ENCODE data around the gene CHRNA1.

Gene CHRNA1

DNA sequence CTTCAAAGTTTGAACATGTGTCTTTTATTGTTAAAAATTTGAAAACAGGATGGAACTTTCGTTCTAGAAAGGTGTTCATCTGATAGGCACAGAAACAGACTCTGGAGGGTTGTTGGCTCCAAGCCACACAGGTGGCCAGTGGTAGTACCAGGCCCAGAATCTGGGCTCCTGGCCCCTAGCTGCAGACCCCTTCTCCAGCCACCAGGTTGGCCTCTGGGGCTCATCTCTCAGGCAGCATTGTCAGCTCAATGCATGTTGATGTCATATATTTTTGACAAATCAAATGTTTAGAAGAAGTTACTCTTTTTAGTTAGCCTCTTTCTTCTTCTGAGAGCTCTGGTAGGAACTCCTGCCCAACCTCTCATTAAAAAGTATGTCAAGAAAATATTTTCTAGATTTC is 34.5 kb upstream of the CHRNA1 start:
- Histone ChIP-seq H3K4me3 (ENCODE audit: low read length) (no peak overlapping the region), H3K79me2 (ENCODE audit: control insufficient read depth, low read length) (no peaks in the 10 kb centered on the region), H3F3A (ENCODE audit: control insufficient read depth, insufficient read depth) (no peaks in the 10 kb centered on the region), H3K9me3 (ENCODE audit: control insufficient read depth, insufficient read depth, low read length) (no peaks in the 10 kb centered on the region), H4K20me1 (ENCODE audit: control insufficient read depth, insufficient read depth, low read depth, low read length) (no peaks in the 10 kb centered on the region), H3K27me3 (ENCODE audit: control insufficient read depth, low read length) (no peaks in the 10 kb centered on the region), H3K9me2 (replicated peaks; ENCODE audit: control insufficient read depth, low read length) (no peaks in the 10 kb centered on the region), H3K4me2 (ENCODE audit: low read length) (no peak overlapping the region), H3K36me3 (ENCODE audit: control insufficient read depth, low read length) (no peaks in the 10 kb centered on the region), H3K27ac (ENCODE audit: low read depth, low read length) (no peak overlapping the region), H3K4me1 (ENCODE audit: control insufficient read depth, low read length) (no peaks in the 10 kb centered on the region)
- TF ChIP-seq EZH2phosphoT487 (IDR thresholded peaks at IDR 0.05; ENCODE audit: borderline replicate concordance, low read length), result no peak

DNA sequence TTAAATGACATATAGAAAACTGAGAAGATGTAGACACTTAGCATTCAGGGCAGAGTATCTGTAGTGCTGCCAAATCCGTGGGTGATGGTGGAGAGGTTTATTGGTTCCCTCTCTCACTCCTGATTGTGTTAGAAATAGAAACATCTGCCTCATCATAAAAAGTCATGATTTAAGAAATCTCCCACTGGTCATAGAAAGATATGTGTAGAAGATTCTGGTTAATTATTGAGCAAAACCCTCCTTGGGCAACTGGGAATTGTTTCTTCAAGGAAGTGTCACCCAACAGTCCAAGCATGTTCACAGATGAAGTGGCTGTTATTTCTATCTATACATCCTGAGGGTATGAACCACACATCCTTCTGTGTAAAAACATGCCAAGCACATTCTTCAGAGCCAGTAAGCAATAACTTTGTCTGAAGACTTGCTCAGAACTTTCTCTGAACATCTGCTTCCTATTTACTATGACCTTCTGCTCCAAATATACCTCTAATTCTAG is 33.6 kb upstream of the CHRNA1 start:
- H3K9me3 ChIP-seq (ENCODE audit: control insufficient read depth, insufficient read depth, low read length), result no peaks in the 10 kb centered on the region
- H3K9me2 ChIP-seq (replicated peaks; ENCODE audit: control insufficient read depth, low read length), result no peaks in the 10 kb centered on the region
- H3K4me2 ChIP-seq (ENCODE audit: low read length), result no peak overlapping the region
- no peaks in the 10 kb centered on the region for H3K79me2 ChIP-seq (ENCODE audit: control insufficient read depth, low read length)
- H3K36me3 ChIP-seq (ENCODE audit: control insufficient read depth, low read length), result no peaks in the 10 kb centered on the region
- no peak overlapping the region for H3K4me3 ChIP-seq (ENCODE audit: low read length)
- no peaks in the 10 kb centered on the region for H4K20me1 ChIP-seq (ENCODE audit: control insufficient read depth, insufficient read depth, low read depth, low read length)
- no peak overlapping the region for H3K27ac ChIP-seq (ENCODE audit: low read depth, low read length)
- no peak for TF ChIP-seq EZH2phosphoT487 (IDR thresholded peaks at IDR 0.05; ENCODE audit: borderline replicate concordance, low read length)
- TF ChIP-seq, protein P1, sequence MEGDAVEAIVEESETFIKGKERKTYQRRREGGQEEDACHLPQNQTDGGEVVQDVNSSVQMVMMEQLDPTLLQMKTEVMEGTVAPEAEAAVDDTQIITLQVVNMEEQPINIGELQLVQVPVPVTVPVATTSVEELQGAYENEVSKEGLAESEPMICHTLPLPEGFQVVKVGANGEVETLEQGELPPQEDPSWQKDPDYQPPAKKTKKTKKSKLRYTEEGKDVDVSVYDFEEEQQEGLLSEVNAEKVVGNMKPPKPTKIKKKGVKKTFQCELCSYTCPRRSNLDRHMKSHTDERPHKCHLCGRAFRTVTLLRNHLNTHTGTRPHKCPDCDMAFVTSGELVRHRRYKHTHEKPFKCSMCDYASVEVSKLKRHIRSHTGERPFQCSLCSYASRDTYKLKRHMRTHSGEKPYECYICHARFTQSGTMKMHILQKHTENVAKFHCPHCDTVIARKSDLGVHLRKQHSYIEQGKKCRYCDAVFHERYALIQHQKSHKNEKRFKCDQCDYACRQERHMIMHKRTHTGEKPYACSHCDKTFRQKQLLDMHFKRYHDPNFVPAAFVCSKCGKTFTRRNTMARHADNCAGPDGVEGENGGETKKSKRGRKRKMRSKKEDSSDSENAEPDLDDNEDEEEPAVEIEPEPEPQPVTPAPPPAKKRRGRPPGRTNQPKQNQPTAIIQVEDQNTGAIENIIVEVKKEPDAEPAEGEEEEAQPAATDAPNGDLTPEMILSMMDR (IDR thresholded peaks at IDR 0.05; ENCODE audit: low read depth, low read length, poor library complexity, severe bottlenecking), result no peak
- no peaks in the 10 kb centered on the region for H3K27me3 ChIP-seq (ENCODE audit: control insufficient read depth, low read length)
- no peaks in the 10 kb centered on the region for H3F3A ChIP-seq (ENCODE audit: control insufficient read depth, insufficient read depth)
- no peaks in the 10 kb centered on the region for H3K4me1 ChIP-seq (ENCODE audit: control insufficient read depth, low read length)

DNA sequence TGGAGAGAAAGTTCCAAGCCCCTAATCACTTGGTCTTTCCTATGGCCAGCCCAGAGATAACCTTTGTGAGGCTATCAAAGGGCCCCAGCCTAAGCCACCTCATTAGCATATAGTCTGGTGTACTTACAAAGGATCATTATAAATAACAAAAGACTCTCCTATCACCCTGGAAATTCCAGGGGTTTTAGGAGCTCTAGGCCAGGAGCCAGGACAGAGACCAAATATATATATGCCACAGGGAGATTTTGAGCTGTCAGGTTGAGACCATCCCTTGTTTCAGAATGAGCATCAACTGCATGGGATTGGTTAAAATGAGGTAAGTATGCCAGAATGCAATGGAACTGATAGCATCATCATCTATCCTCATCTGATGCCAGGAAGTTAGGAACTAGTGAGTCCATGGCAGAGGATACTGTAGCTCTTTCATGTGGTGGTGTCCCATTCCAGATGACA is 32.1 kb upstream of the CHRNA1 start:
- no peak overlapping the region for H3K4me2 ChIP-seq (ENCODE audit: low read length)
- TF ChIP-seq, protein P1 (IDR thresholded peaks at IDR 0.05; ENCODE audit: low read depth, low read length, poor library complexity, severe bottlenecking), result no peak
- TF ChIP-seq EZH2phosphoT487 (IDR thresholded peaks at IDR 0.05; ENCODE audit: borderline replicate concordance, low read length), result no peak
- no peaks in the 10 kb centered on the region for H3F3A ChIP-seq (ENCODE audit: control insufficient read depth, insufficient read depth)
- no peaks in the 10 kb centered on the region for H3K9me3 ChIP-seq (ENCODE audit: control insufficient read depth, insufficient read depth, low read length)
- no peaks in the 10 kb centered on the region for H3K4me1 ChIP-seq (ENCODE audit: control insufficient read depth, low read length)
- no peaks in the 10 kb centered on the region for H3K79me2 ChIP-seq (ENCODE audit: control insufficient read depth, low read length)
- H3K9me2 ChIP-seq (replicated peaks; ENCODE audit: control insufficient read depth, low read length), result no peaks in the 10 kb centered on the region
- no peaks in the 10 kb centered on the region for H3K27me3 ChIP-seq (ENCODE audit: control insufficient read depth, low read length)
- H4K20me1 ChIP-seq (ENCODE audit: control insufficient read depth, insufficient read depth, low read depth, low read length), result no peaks in the 10 kb centered on the region
- H3K36me3 ChIP-seq (ENCODE audit: control insufficient read depth, low read length), result no peaks in the 10 kb centered on the region
- H3K4me3 ChIP-seq (ENCODE audit: low read length), result no peak overlapping the region
- H3K27ac ChIP-seq (ENCODE audit: low read depth, low read length), result no peak overlapping the region

DNA sequence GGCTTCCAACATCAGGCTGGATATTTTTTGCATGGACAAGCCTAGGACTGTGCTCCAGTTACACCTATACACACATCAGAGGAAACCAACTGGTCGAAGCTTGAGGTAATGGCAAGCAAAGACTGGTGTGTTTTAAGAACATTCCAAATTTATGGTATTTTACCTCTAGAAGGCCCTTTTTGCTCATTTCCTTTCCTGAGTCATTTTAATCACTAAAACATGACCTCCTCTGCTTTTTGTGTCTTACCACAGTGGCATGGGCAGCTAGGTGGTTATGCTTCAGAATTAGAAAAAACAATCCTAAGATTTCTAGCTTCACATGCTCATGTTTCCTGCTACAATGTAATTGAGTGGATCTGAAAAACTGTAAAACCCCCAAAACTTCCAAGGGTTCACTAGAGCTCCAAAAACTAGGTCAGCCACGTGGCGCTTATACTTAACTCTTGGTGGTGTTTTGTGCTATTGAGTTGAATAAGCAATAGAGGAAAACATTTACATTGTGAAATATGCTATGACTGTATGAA is 30.6 kb upstream of the CHRNA1 start:
- H3K36me3 ChIP-seq (ENCODE audit: control insufficient read depth, low read length), result no peaks in the 10 kb centered on the region
- H3K4me3 ChIP-seq (ENCODE audit: low read length), result no peak overlapping the region
- H3K79me2 ChIP-seq (ENCODE audit: control insufficient read depth, low read length), result no peaks in the 10 kb centered on the region
- no peaks in the 10 kb centered on the region for H4K20me1 ChIP-seq (ENCODE audit: control insufficient read depth, insufficient read depth, low read depth, low read length)
- H3K4me2 ChIP-seq (ENCODE audit: low read length), result no peak overlapping the region
- no peaks in the 10 kb centered on the region for H3K27me3 ChIP-seq (ENCODE audit: control insufficient read depth, low read length)
- no peak overlapping the region for H3K27ac ChIP-seq (ENCODE audit: low read depth, low read length)
- TF ChIP-seq EZH2phosphoT487 (IDR thresholded peaks at IDR 0.05; ENCODE audit: borderline replicate concordance, low read length), result no peak
- TF ChIP-seq, protein P1 (IDR thresholded peaks at IDR 0.05; ENCODE audit: low read depth, low read length, poor library complexity, severe bottlenecking), result no peak
- no peaks in the 10 kb centered on the region for H3K9me2 ChIP-seq (replicated peaks; ENCODE audit: control insufficient read depth, low read length)
- no peaks in the 10 kb centered on the region for H3K9me3 ChIP-seq (ENCODE audit: control insufficient read depth, insufficient read depth, low read length)
- H3K4me1 ChIP-seq (ENCODE audit: control insufficient read depth, low read length), result no peaks in the 10 kb centered on the region
- H3F3A ChIP-seq (ENCODE audit: control insufficient read depth, insufficient read depth), result no peaks in the 10 kb centered on the region

Data from DOHH2 (cell line).